PC-9 (cell line): ENCODE data around the gene ABCB7.

Source experiments
- EZH2 ChIP-seq: fragments of 200-600 bp; sonication (generic); IDR thresholded peaks from 2 replicates; pipeline ENCODE4 v1.8.0; 2017; ENCODE audit warnings: antibody characterized with exemption, low read depth
- TF ChIP-seq, protein P1 (sequence below): fragments of 200-600 bp; sonication (generic); conservative IDR thresholded peaks from 2 replicates; pipeline ENCODE4 v1.6.1; 2017; ENCODE audit warnings: mixed run types, antibody characterized with exemption, mild to moderate bottlenecking, moderate library complexity

- TF ChIP-seq, protein P1, sequence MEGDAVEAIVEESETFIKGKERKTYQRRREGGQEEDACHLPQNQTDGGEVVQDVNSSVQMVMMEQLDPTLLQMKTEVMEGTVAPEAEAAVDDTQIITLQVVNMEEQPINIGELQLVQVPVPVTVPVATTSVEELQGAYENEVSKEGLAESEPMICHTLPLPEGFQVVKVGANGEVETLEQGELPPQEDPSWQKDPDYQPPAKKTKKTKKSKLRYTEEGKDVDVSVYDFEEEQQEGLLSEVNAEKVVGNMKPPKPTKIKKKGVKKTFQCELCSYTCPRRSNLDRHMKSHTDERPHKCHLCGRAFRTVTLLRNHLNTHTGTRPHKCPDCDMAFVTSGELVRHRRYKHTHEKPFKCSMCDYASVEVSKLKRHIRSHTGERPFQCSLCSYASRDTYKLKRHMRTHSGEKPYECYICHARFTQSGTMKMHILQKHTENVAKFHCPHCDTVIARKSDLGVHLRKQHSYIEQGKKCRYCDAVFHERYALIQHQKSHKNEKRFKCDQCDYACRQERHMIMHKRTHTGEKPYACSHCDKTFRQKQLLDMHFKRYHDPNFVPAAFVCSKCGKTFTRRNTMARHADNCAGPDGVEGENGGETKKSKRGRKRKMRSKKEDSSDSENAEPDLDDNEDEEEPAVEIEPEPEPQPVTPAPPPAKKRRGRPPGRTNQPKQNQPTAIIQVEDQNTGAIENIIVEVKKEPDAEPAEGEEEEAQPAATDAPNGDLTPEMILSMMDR, result no peak
- TF ChIP-seq EZH2, result no peak
Measured at GRCh38 chrX:75106772-75107171, 49.3 kb downstream of the ABCB7 start.
